ENCODE results near the gene ARVCF. TPM values are rescaled to one million over a fixed set of nuclear protein-coding genes. Genes with fewer than 3 reads are reported as not detected.

ARVCF gene
- total RNA-seq, result 26.7 and 38.0 TPM in 2 replicates

GRCh38 chr22:20016734-20017621 is at the start of gene ARVCF:
ARVCF (minus strand) TSS chr22:20016823; CDS start chr22:19990794, 26,029 bp downstream.

GRCh38 chr22:20020533-20021195 is 4.0 kb upstream of the ARVCF start, which contains the start of gene TANGO2:
TANGO2 (plus strand) TSS chr22:20021110; CDS start chr22:20036799, 15,689 bp downstream.

GRCh38 chr22:19941365-19942082 is 75.1 kb downstream of the ARVCF start, which contains the start of the genes COMT and TXNRD2:
COMT (plus strand) TSS chr22:19941772; CDS start chr22:19962527, 20,755 bp downstream.
TXNRD2 (minus strand) TSS chr22:19941818; CDS start chr22:19941803, 15 bp downstream.

Other genes starting within 250 kb of the ARVCF start
- 11.2 and 16.8 TPM in 2 replicates for gene GNB1L, start 161.9 kb downstream of the ARVCF start, total RNA-seq
- gene RTL10, start 161.9 kb downstream of the ARVCF start, total RNA-seq, result 15.7 and 23.8 TPM in 2 replicates
- gene COMT, start 75.1 kb downstream of the ARVCF start, total RNA-seq, result 317 and 372 TPM in 2 replicates
- 24.2 and 47.3 TPM in 2 replicates for gene TXNRD2, start 75.0 kb downstream of the ARVCF start, total RNA-seq
- gene TANGO2, start 4.3 kb upstream of the ARVCF start, total RNA-seq, result 21.8 and 23.6 TPM in 2 replicates
- 18.1 and 20.2 TPM in 2 replicates for gene DGCR8, start 63.4 kb upstream of the ARVCF start, total RNA-seq
- 149 and 754 TPM in 2 replicates for gene RANBP1, start 99.3 kb upstream of the ARVCF start, total RNA-seq
- 27.4 and 43.5 TPM in 2 replicates for gene TRMT2A, start 100.4 kb upstream of the ARVCF start, total RNA-seq
- gene ZDHHC8, start 115.0 kb upstream of the ARVCF start, total RNA-seq, result 37.8 and 46.1 TPM in 2 replicates
- 0.25 TPM in 1 of 2 replicates, not detected in the other for gene CCDC188, start 134.2 kb upstream of the ARVCF start, total RNA-seq

Measured in mesangial cell (primary cell).